K562 (cell line): Measurements from ENCODE around the gene CCSER1. TPM values are rescaled to one million over a fixed set of nuclear protein-coding genes. Genes with fewer than 3 reads are reported as not detected.

Source experiments
- ATAC-seq: fragments of 200-7000 bp; cut with Tn5 transposase; 3 replicates; pipeline ENCODE4 v1.9.1; 2020; ENCODE audit warnings: moderate library complexity
- BruUV-seq: library from RNA; stranded (reverse); fragments of 400-500 nt; replicated peaks from 2 replicates; lab custom pipeline; 2021; lab: Mats Ljungman, UMichigan
- CTCF ChIA-PET: fragments of 300-600 bp; formaldehyde crosslinking; extraction: SDS; loops from one replicate; lab custom pipeline; 2021; ENCODE audit warnings: low intra/inter-chr PET ratio; lab: Yijun Ruan, JAX
- POLR2A ChIA-PET: fragments of 300-600, 350-650 bp; sonication (Branson Sonifier 250); formaldehyde crosslinking; extraction: SDS; loops from one replicate; lab custom pipeline; 2021; ENCODE audit warnings: antibody characterized with exemption, inconsistent platforms; lab: Yijun Ruan, JAX
- DNase-seq, 4 experiments: peaks; one replicate each; pipeline versions ENCODE4 v3.0.0 to v3.0.0-alpha.2; 2011 to 2018; ENCODE audit warnings: low spot score in 3 of 4, mixed read lengths in 3 of 4; ENCODE audit errors: extremely low read depth in 1 of 4
- FAIRE-seq: peaks from 2 replicates; lab custom pipeline; 2011; peaks lifted over from hg19 to GRCh38; lab: Jason Lieb, UNC
- H2AFZ ChIP-seq: 2 replicates; pipeline ENCODE4 v1.6.0; 2011; ENCODE audit warnings: low read depth, low read length, control low read depth, inconsistent platforms
- H3K27ac ChIP-seq: fragments of 200-600 bp; 3 replicates; pipeline ENCODE4 v1.8.0; 2011; ENCODE audit warnings: low read depth, mild to moderate bottlenecking, control low read depth, inconsistent platforms, low read length, moderate library complexity, mixed read lengths; ENCODE audit errors: extremely low read depth
- H3K27me3 ChIP-seq, 2 experiments: fragments of 300-600 bp in 1 of 2; 2 replicates in 1 of 2; 3 replicates in 1 of 2; pipeline versions ENCODE4 v1.6.0 to v1.8.0; 2011; ENCODE audit warnings: inconsistent platforms in 2 of 2, low read length in 2 of 2, mild to moderate bottlenecking in 1 of 2, mixed read lengths in 1 of 2, moderate library complexity in 1 of 2; ENCODE audit not compliant: control insufficient read depth in 2 of 2, insufficient read depth in 2 of 2
- H3K36me3 ChIP-seq: fragments of 300-600 bp; 3 replicates; pipeline ENCODE4 v1.8.0; 2011; ENCODE audit warnings: mild to moderate bottlenecking, low read length, inconsistent platforms; ENCODE audit not compliant: control insufficient read depth, insufficient read depth
- H3K4me1 ChIP-seq, 2 experiments: fragments of 200-600 bp in 1 of 2; replicated peaks in 1 of 2; 2 replicates in 1 of 2; 3 replicates in 1 of 2; pipeline versions ENCODE4 v1.5.1 to v1.8.0; 2011; ENCODE audit warnings: inconsistent platforms in 2 of 2, low read length in 2 of 2, mild to moderate bottlenecking in 1 of 2, mixed read lengths in 1 of 2, moderate library complexity in 1 of 2; ENCODE audit not compliant: control insufficient read depth in 2 of 2, insufficient read depth in 2 of 2
- H3K4me2 ChIP-seq: 2 replicates; pipeline ENCODE4 v1.6.1; 2011; ENCODE audit warnings: low read length, control low read depth, inconsistent platforms, mixed read lengths; ENCODE audit not compliant: insufficient read depth
- H3K4me3 ChIP-seq: fragments of 200-600 bp; sonication (generic), shearing (Covaris generic); 2 replicates; pipeline ENCODE4 v1.5.1; 2016; ENCODE audit warnings: control low read depth, inconsistent platforms
- H3K79me2 ChIP-seq: fragments of 200-600 bp; 3 replicates; pipeline ENCODE4 v1.8.0; 2011; ENCODE audit warnings: low read length, inconsistent platforms; ENCODE audit not compliant: control insufficient read depth, insufficient read depth
- H3K9ac ChIP-seq, 2 experiments: 2 replicates each; pipeline versions ENCODE4 v1.6.0 to v1.6.1; 2011; ENCODE audit warnings: low read depth in 2 of 2, low read length in 2 of 2, control low read depth in 1 of 2, inconsistent platforms in 1 of 2, mild to moderate bottlenecking in 1 of 2, mixed read lengths in 1 of 2; ENCODE audit not compliant: insufficient read depth in 1 of 2
- H3K9me1 ChIP-seq: one replicate; pipeline ENCODE4 v1.6.0; 2011; ENCODE audit warnings: inconsistent platforms, mild to moderate bottlenecking, low read length, moderate library complexity; ENCODE audit not compliant: control insufficient read depth, insufficient read depth
- H3K9me3 ChIP-seq: replicated peaks from 2 replicates; pipeline ENCODE4 v1.5.1; 2011; ENCODE audit warnings: low read depth, low read length, inconsistent platforms; ENCODE audit not compliant: control insufficient read depth, insufficient read depth
- H4K20me1 ChIP-seq: replicated peaks from 2 replicates; pipeline ENCODE4 v1.6.1; 2011; ENCODE audit warnings: low read length, inconsistent platforms, mixed read lengths; ENCODE audit not compliant: control insufficient read depth, insufficient read depth
- HNRNPLL ChIP-seq: fragments of 200-400 bp; formaldehyde crosslinking; IDR thresholded peaks from 2 replicates; pipeline ENCODE4 v1.6.1; 2017; ENCODE audit warnings: low read length, low read depth, mild to moderate bottlenecking; ENCODE audit not compliant: poor library complexity, severe bottlenecking
- POLR2G ChIP-seq: fragments of 200-400 bp; formaldehyde crosslinking; IDR thresholded peaks from 2 replicates; pipeline ENCODE4 v1.6.1; 2017; ENCODE audit warnings: low read depth, mild to moderate bottlenecking, antibody characterized with exemption, low read length, moderate library complexity
- PTTG1 ChIP-seq: fragments of 450-650 bp; IDR thresholded peaks from 2 replicates; pipeline ENCODE4 v1.6.1; 2016; ENCODE audit warnings: low read depth, mild to moderate bottlenecking, missing genetic modification characterization, missing compliant biosample characterization
- SMARCA4 ChIP-seq: fragments of 450-650 bp; IDR thresholded peaks from 2 replicates; pipeline ENCODE4 v1.6.1; 2016
- ZNF699 ChIP-seq: fragments of 250-450 bp; sonication (Bioruptor Pico); IDR thresholded peaks from 2 replicates; pipeline ENCODE4 v1.8.0; 2021; ENCODE audit warnings: mild to moderate bottlenecking, moderate library complexity; ENCODE audit not compliant: insufficient replicate concordance
- WGBS: fragments of 100-300 bp; shearing (Covaris generic); methylation state at CpG from one replicate; pipeline ENCODE4 v1.1.6; 2016; ENCODE audit warnings: low coverage, mixed read lengths; ENCODE audit not compliant: insufficient coverage; ENCODE audit errors: missing lambda C conversion rate; 5-methylcytosine and 5-hydroxymethylcytosine counted together
- in situ Hi-C: fragments of 300-500 bp; cut with MboI; formaldehyde crosslinking; loops from 4 replicates; pipeline ENCODE4 v1.15.0; 2018; ENCODE audit warnings: inconsistent platforms, mixed read lengths
- intact Hi-C: fragments of 100-400 bp; cut with micrococcal nuclease; formaldehyde crosslinking; loops from 2 replicates; pipeline ENCODE4 v1.14.2; 2022
- polyA plus RNA-seq, 8 experiments: library from polyadenylated mRNA; depleted of rRNA in 4 of 8; stranded (reverse) in 5 of 8; unstranded in 3 of 8; fragments of >200 nt; fragmentation: Nextera tagmentation in 2 of 8; fragmentation: Illumina TruSeq in 1 of 8; extraction: Ambion mirVana in 2 of 8; extraction: Trizol in 1 of 8; gene quantifications; 2 replicates each; pipeline versions ENCODE4 v1.2.1 to v1.2.3, GENCODE V29; 2011 to 2014; ENCODE audit warnings: inconsistent platforms in 1 of 8, missing spikeins in 1 of 8
- total RNA-seq, 7 experiments: library from RNA; depleted of rRNA in 6 of 7; stranded (reverse); fragments of >200 nt in 6 of 7; fragmentation: Illumina TruSeq in 2 of 7; extraction: Trizol in 2 of 7; gene quantifications; 2 replicates each; pipeline versions ENCODE4 v1.2.1 to v1.2.3, GENCODE V29; 2011 to 2021; ENCODE audit warnings: low replicate concordance in 1 of 7
- TF ChIP-seq, protein P1 (sequence below): fragments of 450-650 bp; IDR thresholded peaks from 2 replicates; pipeline ENCODE4 v1.7.1; 2018; ENCODE audit warnings: mild to moderate bottlenecking, low read depth; ENCODE audit not compliant: partially characterized antibody
- TF ChIP-seq, protein P2 (sequence below), 2 experiments: fragments of 450-650 bp; IDR thresholded peaks; 2 replicates each; pipeline ENCODE4 v1.6.1; 2016
- TF ChIP-seq, protein P3 (sequence below), 2 experiments: fragments of 450-650 bp; IDR thresholded peaks; 2 replicates each; pipeline ENCODE4 v1.6.1; 2016; ENCODE audit warnings: mild to moderate bottlenecking in 2 of 2, borderline replicate concordance in 1 of 2, low read depth in 1 of 2, moderate library complexity in 1 of 2

Gene CCSER1
- total and polyA plus RNA-seq, 9 of the 15 experiments (the other 6 are each of a cell fraction or from before 2014, with no cell fraction given) = not detected

DNA sequence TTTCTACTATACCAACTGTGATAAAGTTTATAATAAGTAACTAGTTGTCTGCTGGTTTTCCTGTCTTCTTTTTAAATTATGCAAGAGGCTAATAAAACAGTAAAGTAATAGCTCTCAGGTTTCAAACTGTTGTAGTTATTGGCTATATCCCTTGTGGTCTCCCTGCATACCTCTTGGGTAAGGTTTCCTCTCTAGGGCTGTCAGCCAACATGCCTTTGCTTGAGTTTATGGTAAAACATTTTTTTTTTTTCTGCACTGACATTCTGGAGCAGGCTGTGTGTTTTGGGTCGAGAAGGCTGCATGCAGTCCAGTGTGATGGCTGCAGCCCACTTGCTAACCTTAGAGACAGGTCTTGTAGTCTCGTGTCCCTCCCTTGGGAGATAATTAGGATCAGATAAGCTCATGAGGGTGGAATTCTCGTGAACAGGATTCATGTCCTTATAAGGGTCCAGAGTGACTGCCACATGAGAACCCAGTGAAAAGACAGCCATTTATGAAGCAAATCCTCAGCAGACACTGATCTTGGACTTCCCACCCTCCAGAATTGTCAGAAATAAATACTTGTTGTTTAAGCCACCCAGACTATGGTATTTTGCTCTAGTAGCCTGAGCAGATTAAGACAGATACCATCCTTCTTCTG, 831.2 kb downstream of the CCSER1 start:
- FAIRE-seq (no peak), ATAC-seq (no peak), DNase-seq (no peak)
- Histone ChIP-seq H3K9me3 (no peaks in the 10 kb centered on the region), H2AFZ (no peak overlapping the region), H3K4me2 (no peak overlapping the region), H3K9ac (no peak overlapping the region), H3K4me1 (no peaks in the 10 kb centered on the region), H3K27ac (no peak overlapping the region), H3K79me2 (no peaks in the 10 kb centered on the region), H3K4me3 (no peak overlapping the region), H3K9me1 (no peaks in the 10 kb centered on the region), H3K36me3 (no peaks in the 10 kb centered on the region), H4K20me1 (no peaks in the 10 kb centered on the region), H3K27me3 (no peaks in the 10 kb centered on the region)
- CTCF ChIA-PET = no interaction called here
- TF ChIP-seq SMARCA4 (no peak), HNRNPLL (no peak), ZNF699 (CRISPR knock-in tag) (no peak), POLR2G (no peak), PTTG1 (tag) (no peak)
- TF ChIP-seq, protein P1, sequence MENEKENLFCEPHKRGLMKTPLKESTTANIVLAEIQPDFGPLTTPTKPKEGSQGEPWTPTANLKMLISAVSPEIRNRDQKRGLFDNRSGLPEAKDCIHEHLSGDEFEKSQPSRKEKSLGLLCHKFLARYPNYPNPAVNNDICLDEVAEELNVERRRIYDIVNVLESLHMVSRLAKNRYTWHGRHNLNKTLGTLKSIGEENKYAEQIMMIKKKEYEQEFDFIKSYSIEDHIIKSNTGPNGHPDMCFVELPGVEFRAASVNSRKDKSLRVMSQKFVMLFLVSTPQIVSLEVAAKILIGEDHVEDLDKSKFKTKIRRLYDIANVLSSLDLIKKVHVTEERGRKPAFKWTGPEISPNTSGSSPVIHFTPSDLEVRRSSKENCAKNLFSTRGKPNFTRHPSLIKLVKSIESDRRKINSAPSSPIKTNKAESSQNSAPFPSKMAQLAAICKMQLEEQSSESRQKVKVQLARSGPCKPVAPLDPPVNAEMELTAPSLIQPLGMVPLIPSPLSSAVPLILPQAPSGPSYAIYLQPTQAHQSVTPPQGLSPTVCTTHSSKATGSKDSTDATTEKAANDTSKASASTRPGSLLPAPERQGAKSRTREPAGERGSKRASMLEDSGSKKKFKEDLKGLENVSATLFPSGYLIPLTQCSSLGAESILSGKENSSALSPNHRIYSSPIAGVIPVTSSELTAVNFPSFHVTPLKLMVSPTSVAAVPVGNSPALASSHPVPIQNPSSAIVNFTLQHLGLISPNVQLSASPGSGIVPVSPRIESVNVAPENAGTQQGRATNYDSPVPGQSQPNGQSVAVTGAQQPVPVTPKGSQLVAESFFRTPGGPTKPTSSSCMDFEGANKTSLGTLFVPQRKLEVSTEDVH = no peak
- TF ChIP-seq, protein P2, sequence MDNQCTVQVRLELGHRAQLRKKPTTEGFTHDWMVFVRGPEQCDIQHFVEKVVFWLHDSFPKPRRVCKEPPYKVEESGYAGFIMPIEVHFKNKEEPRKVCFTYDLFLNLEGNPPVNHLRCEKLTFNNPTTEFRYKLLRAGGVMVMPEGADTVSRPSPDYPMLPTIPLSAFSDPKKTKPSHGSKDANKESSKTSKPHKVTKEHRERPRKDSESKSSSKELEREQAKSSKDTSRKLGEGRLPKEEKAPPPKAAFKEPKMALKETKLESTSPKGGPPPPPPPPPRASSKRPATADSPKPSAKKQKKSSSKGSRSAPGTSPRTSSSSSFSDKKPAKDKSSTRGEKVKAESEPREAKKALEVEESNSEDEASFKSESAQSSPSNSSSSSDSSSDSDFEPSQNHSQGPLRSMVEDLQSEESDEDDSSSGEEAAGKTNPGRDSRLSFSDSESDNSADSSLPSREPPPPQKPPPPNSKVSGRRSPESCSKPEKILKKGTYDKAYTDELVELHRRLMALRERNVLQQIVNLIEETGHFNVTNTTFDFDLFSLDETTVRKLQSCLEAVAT (IDR thresholded peaks at IDR 0.05) = no peak
- TF ChIP-seq, protein P3, sequence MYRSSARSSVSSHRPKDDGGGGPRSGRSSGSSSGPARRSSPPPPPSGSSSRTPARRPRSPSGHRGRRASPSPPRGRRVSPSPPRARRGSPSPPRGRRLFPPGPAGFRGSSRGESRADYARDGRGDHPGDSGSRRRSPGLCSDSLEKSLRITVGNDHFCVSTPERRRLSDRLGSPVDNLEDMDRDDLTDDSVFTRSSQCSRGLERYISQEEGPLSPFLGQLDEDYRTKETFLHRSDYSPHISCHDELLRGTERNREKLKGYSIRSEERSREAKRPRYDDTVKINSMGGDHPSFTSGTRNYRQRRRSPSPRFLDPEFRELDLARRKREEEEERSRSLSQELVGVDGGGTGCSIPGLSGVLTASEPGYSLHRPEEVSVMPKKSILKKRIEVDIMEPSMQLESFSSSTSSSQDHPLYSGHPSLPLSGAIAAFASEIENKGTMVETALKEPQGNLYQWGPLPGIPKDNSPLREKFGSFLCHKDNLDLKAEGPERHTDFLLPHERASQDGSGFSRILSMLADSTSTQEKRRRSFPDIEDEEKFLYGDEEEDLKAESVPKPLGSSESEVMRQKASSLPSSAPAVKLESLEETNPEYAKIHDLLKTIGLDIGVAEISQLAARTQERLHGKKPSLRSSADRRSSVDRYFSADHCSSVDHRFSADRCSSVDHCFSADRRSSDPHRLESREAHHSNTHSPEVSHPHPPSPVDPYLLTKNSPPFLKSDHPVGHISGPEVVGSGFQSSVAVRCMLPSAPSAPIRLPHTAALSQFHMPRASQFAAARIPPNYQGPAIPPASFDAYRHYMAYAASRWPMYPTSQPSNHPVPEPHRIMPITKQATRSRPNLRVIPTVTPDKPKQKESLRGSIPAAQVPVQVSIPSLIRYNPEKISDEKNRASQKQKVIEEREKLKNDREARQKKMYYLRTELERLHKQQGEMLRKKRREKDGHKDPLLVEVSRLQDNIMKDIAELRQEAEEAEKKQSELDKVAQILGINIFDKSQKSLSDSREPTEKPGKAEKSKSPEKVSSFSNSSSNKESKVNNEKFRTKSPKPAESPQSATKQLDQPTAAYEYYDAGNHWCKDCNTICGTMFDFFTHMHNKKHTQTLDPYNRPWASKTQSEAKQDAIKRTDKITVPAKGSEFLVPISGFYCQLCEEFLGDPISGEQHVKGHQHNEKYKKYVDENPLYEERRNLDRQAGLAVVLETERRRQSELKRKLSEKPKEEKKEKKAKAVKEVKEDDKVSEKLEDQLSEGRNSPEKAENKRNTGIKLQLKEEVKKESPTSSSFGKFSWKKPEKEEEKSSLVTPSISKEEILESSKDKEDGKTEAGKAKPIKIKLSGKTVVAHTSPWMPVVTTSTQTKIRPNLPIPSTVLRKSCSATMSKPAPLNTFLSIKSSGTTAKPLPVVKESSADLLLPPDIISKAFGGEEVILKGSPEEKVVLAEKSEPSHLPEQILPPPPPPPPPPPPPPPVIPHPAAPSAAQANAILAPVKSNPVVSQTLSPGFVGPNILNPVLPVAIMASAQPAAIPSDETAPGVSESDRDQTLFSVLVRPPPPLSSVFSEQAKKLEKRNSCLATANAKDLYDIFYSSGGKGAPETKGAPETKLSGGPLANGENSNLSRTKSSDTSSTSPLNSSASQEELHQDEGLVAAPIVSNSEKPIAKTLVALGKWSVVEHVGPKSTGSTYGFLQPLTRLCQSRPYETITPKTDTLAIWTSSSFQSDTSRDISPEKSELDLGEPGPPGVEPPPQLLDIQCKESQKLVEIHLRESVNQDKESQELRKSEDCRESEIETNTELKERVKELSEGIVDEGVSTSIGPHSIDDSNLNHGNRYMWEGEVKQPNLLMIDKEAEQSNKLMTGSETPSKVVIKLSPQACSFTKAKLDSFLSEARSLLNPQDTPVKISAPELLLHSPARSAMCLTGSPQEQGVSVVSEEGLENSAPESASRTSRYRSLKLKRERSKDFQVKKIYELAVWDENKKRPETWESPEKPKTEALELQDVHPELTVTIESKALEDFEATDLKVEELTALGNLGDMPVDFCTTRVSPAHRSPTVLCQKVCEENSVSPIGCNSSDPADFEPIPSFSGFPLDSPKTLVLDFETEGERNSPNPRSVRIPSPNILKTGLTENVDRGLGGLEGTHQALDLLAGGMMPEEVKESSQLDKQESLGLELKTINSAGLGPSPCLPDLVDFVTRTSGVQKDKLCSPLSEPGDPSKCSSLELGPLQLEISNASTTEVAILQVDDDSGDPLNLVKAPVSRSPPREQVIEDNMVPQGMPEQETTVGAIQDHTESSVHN (IDR thresholded peaks at IDR 0.05; ENCODE audit: borderline replicate concordance in 1 of 2, low read depth in 1 of 2) = no peak
- POLR2A ChIA-PET = no interaction called here
- in situ Hi-C loops = no loop called here
- intact Hi-C loops = loop anchor here (10.0 kb wide), 1 partner anchor 1756 kb away; no protein-coding TSS in a partner anchor
- no TSS peak for BruUV-seq
- 0% methylated on average over 3 of the region's 3 CpGs for WGBS
